ENCODE measurements around the gene CLPX. TPM values are rescaled to one million over a fixed set of nuclear protein-coding genes. Genes with fewer than 3 reads are reported as not detected.
"Not testable (repeated sequence)": the region's sequence is repeated elsewhere in the genome, so short reads cannot be mapped to it uniquely, and the experiment has no call there.

The CLPX gene
- polyA plus RNA-seq, 4 donors, result 56.7 to 75.9 (median 70.6) TPM

DNA sequence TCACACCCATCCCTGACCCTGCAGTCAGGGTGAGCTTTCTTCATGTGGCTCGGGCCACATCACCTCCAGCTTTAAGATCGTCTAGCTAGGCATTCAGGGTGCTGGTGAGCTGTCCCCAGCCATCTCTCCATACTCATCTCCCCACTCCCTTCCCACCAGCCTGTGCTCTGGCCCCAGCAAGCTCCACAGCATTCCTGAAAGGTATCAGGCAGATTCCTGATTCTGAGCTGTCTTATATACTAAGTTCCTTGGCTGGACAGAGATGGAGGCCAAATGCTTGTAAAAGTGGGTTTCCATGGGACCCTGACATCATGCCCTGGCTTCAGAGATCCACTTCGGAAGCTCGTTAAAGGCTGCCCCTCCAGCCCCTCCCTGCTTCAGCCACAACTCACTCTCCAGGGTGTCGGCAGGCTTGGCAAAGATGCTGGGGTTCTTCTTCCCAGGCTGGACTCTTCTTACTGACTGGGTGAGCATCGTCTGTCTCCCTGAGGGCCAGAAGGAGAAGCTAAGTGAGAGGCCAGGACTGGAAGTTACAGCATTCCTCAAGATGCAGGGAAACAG, 22.2 kb upstream of the CLPX start:
- DNase-seq (ENCODE audit: low read depth in 4 of 4, low spot score in 3 of 4), result no peak

DNA sequence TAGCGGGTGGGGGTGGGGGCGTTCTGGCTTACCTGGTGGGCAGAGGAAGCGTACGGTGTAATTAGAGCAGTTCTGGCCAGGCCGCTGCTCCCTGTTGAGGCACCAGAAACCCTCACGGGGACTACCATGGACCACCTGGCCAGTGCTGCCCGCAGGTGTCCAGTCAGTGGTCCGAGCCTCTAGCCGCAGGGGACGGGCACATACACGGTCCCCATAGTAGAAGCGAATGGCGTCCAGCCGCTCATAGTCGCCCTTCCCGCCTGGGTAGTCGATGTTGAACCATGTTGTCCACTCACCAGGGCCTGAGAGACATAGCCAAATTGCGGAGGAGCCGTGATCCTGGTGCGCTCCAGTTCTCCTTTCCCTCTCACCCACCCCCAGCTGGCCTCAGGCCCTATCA, 21.6 kb upstream of the CLPX start:
- no peak for DNase-seq (ENCODE audit: low read depth in 4 of 4, low spot score in 3 of 4)

DNA sequence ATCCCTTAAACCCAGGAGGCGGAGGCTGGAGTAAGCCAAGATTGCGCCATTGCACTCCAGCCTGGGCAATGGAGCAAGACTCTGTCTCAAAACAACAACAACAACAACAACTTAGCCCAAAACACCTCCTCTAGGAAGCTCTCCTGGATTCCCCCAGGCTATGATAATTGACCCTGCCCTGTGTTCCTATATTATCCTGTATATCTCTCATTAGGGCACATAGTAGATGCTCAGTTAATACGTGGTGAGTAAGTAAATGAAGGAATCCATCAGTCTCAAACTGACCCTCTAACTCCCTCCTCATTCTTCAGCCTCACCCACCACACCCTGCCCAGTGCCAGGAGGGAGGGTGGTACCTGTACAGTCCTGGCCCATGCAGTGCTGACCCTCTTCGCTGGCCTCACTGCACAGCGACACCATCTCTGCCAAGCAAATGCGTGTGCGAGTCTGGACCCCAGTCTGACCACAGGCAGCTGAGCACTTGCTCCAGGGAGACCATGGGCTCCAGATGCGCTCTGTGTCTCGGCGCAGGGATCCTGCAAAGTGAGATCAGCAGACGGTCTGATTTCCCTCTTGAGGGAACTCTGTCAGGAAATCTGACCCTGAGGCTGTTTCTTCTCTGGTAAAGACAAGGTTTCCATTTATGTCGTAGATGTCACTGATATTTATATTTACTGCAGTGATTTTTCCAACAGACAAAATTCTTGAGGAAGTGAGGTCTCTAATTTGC, 20.0 kb upstream of the CLPX start:
- no peak for DNase-seq (ENCODE audit: low read depth in 4 of 4, low spot score in 3 of 4)

DNA sequence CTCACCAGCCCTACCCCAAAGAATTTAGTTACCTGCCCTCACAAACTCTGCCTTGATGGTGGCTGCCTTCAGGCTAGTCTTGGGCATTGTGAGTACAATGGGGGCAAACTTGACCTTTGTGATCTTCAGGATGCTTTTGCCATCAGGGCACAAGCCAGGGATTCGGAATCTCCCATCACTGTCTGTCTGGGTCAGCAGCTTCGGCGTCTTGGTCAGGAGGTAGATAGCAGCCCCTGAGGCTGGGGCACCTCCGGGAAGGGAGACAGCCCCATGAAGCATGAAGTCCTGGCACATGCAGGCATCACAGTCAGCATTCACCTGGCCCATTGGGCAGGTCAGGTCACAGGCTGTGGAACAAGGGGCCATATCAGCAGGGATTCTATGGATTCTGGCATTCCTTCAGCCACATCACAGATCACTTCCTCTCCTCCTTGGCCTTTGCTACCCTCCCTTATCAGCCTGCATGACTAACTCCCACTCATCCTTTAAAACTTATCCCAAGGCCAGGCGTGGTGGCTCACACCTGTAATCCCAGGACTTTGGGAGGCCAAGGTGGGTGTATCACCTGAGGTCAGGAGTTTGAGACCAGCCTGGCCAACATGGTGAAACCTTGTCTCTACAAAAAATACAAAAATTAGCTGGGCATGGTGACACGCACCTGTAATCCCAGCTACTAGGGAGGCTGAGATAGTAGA, 19.2 kb upstream of the CLPX start:
- no peak for DNase-seq (ENCODE audit: low read depth in 4 of 4, low spot score in 3 of 4)

DNA sequence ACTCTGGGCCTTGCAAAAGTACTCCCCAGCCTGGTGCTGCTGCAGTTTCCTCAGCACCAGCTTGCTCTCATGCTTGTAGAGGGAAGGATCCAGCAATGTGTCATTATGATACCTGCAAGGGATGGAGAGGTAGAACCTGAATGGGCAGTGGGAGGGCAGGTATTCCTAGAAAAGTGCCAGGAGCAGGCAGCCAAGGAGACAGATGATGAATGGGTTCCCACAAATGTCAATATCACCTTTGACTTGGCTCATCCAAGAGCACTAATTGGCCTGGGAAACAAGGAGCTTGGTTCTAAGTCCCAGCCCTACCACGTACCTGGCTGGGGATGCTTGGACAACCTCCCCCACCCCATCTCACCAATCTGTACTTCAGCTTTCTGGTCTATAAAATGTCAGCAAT, 16.8 kb upstream of the CLPX start:
- DNase-seq (ENCODE audit: low read depth in 4 of 4, low spot score in 3 of 4), result no peak

DNA sequence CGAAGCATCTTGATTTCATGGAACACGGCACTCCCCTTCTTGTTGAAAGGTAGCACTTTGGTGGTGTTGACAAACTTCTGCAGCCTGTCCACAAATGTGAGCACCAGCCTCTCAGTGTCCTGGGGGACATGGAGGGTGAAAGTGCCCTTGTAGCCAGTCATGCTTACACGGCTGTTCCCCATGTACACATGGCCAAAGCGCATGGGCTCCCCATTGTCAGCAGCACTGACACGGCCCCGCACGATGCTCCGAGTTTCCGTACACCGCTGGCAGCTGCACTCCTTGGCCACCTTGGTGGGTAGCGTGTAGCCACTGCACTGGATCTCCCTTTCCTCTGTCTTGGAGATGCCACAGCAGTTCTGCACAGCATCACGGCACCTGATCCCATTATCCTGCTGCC, 13.4 kb upstream of the CLPX start:
- no peak for DNase-seq (ENCODE audit: low read depth in 4 of 4, low spot score in 3 of 4)

DNA sequence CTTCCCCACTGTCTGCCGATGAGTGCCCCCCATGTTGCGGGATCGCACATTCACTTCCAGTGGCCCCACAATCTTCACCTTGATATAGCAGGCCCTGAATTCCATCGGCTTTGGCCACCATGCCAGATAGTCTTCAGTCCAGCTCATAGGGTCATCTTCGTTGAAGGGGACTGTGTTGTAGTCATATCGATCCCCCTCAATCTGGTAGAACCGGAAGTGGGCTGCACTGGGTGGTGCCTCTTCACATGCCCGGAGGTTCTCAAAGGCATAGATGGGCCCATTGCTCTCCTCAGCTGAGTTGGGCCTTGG, 12.1 kb upstream of the CLPX start:
- no peak for DNase-seq (ENCODE audit: low read depth in 4 of 4, low spot score in 3 of 4)

DNA sequence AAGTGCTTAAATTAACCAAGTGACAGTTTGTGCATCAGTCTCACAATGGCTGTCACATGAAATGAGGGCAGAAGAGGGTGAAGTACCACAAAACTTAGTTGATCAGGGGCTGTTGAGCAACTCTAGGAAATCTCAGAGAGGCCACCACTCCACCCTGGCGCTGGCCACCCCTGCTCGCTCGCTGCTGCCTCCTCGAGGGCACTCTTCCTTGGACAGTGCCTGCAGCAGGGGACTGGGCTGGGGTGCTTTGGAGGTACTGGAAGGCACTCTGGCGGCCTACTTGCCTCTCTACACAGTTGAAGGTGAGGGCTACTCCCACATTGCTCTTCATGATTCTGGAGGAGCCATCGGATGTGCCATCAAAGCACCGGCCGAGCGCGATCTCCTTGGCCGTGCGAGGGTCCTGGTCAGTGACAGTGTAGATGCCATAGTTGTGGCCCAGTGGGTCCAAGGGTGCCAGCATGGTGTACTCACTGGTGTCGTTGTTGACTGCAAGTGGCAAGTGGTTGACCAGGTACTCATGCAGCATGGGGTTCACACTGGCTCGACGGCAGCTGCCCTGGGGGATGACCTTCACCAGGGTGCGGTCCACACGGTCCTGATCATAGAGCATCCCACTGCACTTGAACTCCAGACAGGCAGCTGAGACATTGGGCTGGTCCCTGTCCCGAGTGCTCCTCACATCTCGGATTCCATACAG, 11.6 kb upstream of the CLPX start:
- no peak for DNase-seq (ENCODE audit: low read depth in 4 of 4, low spot score in 3 of 4)

DNA sequence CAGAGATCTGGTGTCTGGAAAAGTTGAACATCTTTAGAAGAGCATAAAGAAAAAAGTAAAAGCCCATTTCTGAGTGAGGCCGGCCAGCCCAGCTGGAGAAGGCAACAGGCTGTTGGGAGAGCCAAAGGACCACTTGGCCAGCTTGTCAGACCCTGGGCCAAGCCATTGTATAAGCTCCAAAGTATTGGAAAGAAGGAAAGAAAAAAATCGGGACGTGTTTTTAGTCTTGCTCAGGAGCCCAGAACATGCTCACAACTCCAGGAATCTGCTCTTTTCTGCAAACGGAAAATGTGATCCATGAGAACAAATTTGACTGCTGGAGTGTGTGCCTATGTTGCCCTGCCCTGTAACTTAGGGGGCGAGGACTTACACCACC, 10.4 kb upstream of the CLPX start:
- no peak for DNase-seq (ENCODE audit: low read depth in 4 of 4, low spot score in 3 of 4)

DNA sequence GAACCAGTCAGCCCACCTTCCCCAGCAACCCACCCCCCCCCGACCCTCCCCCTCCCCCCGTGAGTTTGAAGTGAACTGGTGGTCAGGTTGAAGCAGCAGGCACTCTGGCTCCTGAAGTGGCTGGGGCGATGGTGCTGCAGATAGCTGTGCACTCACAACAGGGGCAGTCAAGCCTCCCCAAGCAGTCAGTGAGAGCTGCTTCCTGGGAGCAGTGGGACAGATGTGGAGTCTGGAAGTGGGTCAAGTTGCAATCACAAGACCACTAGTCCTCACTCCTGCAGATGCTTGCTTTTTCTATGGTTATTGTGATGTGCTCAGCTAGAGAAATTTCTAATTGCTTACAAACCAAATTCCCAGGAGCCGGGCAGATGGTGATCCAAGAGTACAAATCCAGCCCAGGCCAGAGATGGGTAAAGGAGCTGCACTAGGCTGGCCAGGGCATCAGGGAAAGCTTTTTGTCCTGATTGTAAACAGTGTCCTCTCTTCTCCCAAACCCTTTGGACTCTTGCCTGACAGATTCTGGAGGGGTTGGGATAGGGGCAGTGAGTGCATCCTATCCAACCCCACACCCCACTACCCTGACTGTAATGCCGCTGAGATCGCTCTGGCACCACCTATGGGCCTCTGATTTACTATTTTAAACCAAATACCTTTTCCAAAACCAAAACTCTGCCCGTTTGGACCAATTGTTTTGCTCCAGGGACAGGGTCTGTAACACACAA, 9.8 kb upstream of the CLPX start:
- DNase-seq (ENCODE audit: low read depth in 4 of 4, low spot score in 3 of 4), result no peak

DNA sequence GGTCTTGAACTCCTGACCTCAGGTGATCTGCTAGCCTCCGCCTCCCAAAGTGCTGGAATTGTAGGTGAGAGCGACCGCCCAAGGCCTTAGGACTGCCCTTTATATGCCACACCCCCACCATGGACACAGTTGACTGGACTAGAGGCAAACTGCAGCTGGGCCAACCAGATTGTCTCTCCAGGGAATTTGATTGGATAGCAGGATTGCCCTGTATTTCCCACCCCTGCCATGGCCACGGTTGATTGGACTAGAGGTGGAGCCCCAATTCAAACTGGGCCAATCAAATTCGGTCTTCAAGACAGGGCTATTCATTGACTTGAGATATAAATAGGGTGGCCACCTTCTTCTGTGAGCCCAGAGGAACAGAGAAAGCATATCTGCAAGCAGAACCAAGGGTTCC, 6.9 kb upstream of the CLPX start:
- DNase-seq (ENCODE audit: low read depth in 4 of 4, low spot score in 3 of 4), result no peak

DNA sequence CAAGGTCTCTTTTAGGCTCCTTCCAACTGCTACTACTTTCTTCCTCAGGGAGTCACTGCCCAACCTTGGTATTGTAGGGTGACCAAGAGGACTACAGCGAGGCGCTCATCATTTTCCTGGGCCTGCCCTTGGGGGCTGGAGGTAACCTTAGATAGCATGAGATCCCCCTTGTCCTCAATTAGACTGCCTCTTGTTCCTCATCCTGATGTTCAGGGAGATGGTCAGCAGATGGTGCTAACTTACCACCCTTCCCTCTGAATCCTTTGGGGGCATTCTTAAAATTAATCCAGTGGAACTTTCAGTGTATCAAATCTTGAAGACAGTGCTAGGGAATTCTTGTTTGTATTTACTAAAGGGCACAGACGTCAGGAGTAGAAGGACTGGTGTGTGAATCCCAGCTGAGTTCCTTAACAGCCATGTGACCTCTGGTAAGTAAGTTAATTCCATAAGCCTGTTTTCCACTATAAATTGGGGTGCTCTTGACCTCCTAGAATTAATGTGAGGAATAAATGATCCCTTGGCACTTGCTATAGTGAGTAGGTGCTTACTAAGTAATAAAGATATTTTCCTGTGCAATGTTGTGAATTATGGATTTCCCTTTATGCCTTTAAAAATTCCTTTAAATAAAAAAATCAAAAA, 4.1 kb upstream of the CLPX start:
- DNase-seq (ENCODE audit: low read depth in 4 of 4, low spot score in 3 of 4), result peak in 1 of 4 donors; percentile 48

DNA sequence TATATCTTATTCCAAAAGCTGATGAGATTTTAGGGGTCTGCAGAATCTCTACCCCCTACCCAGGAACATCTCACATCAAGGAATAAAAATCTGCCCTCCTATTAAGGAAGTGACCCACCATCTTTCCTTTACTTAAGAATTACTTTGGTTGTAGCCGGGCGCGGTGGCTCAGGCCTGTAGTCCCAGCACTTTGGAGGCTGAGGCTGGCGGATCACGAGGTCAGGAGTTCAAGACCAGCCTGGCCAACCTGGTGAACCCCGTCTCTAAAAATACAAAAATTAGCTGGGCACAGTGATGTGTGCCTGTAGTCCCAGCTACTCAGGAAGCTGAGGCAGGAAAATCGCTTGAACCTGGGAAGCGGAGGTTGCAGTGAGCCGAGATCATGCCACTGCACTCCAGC, 3.3 kb upstream of the CLPX start:
- DNase-seq (ENCODE audit: low read depth in 4 of 4, low spot score in 3 of 4), result not testable (repeated sequence)

DNA sequence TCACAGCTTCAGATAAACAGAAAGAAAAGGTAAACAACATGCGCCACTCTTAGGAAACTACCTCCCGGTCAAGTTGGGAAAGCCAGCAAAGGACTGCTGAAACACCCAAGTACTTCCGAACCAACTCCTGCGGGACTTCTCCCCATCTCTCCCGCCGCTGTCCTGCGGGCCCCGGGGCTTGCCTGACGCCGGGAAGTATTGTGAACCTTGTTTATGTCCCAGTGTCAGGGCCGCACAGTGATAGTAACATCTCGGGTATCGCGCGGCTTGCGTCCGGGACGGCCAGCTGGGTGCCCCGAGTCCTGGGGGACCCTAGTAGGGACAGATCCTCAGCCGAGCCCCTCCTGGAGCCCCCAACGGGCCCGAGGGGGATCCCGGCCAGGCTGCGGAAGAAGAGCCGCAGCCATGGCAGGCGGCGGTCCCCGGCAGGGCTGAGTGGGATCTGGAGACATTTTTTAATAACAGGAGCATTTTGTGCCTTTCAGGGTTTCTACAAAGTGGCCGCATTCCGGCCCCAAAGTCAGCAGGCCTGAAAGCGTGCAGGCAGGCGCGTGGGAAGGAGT, 756 bp downstream of the CLPX start:
- DNase-seq (ENCODE audit: low read depth in 4 of 4, low spot score in 3 of 4), result peak in 2 of 4 donors; percentile 31 to 54

DNA sequence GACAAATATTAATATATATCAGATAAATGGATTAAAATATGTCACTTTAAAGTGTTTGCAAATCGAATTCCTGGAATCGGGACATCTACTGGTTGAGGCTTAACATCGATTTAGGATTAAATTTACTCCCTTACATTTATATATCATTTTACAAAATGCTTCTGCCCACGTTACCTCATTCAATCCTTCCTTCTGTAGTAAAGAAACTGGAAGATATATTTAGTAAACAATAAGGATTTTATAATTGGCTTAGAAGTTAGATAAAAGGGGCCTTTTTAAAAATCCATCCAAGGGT, 1.3 kb downstream of the CLPX start:
- DNase-seq (ENCODE audit: low read depth in 4 of 4, low spot score in 3 of 4), result no peak

DNA sequence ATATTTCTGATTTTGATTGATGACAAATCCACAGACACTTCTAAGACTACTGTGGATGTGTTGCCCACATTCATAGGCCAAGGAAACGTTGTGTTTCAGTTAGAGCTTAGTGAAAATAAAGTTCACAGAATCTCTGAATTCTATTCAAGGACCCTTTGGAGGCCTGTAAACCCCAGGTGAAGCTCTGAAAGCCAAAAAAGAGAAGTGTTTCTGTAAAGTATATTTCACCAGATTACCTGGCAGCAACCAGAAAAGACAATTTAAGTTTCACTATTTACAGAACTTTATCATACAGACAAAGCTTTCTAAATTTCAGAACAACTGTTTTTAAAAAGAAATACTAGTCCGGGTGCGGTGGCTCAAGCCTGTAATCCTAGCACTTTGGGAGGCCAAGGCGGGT, 2.6 kb downstream of the CLPX start:
- DNase-seq (ENCODE audit: low read depth in 4 of 4, low spot score in 3 of 4), result no peak

DNA sequence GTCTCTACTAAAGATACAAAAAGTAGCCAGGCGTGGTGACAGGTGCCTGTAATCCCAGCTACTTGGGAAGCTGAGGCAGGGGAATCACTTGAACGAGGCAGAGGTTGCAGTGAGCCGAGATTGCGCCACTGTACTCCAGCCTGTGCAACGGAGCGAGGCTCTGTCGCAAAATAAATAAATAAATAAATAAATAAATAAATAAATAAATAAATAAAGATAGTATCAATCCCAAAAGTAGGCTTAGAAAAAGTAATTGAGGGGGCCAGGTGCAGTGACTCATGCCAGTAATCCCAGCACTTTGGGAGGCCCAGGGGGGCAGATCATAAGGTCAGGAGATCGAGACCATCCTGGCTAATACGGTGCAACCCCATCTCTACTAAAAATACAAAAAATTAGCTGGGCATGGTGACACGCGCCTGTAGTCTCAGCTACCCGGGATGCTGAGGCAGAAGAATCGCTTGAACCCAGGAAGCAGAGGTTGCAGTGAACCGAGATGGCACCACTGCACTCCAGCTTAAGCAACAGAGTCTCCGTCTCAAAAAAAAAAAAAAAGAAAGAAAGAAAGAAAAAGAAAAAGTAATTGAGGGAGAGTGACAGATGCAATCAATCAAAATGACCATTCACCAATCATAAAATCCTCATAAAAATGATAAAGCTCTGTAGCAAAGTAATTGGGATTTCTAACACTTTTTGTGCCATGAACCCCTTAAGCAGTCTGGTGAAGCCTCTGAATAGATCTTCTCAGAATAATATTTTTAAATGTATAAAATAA, 3.4 kb downstream of the CLPX start:
- DNase-seq (ENCODE audit: low read depth in 4 of 4, low spot score in 3 of 4), result not testable (repeated sequence)

DNA sequence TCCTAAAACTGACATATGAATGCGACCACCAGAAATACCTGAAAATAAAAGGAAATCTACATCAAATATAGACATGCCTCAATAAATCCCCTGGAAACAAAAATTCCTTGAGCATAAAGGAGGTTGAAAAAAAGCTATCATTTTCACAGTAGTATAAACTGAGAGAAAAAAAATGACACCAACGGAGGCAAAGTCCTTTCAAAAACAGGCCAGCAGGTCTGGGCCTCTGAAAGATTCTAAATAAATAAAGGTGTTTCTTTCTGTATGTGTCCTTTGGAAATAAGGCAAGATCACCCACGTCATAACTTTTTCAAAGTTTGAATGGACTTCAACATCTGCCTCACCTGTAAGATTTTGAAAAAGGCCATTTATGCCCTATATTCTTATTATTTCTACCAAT, 5.0 kb downstream of the CLPX start:
- no peak for DNase-seq (ENCODE audit: low read depth in 4 of 4, low spot score in 3 of 4)

DNA sequence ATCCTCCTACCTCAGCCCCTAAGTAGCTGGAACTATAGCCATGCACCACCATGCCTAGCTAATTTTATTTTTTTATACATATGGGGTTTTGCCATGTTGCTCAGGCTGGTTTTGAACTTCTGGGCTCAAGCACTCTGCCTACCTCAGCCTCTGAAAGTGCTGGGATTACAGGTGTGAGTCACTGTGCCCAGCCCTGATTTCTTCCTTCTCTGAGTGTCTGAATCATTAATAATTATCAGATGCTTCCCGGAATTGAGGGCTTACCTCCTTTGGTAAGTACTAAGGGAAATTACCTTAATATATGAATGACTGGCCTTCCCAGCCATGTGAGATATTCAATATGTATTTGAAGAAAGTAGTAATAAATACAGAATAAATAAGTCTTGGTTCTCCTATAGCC, 7.2 kb downstream of the CLPX start:
- DNase-seq (ENCODE audit: low read depth in 4 of 4, low spot score in 3 of 4), result no peak

DNA sequence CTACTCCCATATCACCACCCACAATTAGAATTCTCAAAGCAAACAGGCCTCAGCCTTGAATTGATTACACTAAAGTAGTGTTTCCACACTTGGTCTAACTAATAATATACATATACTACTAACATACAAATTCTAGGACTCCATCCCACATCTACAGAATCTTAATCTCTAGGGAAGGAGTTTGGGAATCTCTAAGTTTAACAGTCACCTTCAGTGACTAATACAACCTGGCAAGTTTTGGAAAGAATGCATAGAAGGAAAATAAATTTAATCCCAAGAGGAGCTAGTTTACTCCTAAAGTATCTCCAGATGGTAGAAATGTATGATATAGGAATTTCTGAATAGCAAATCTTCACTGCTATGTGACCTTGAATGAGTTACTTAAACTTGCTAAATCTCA, 9.1 kb downstream of the CLPX start:
- DNase-seq (ENCODE audit: low read depth in 4 of 4, low spot score in 3 of 4), result no peak

Data from right renal pelvis (tissue), 4 donors.